Measurements from ENCODE around the gene PTPRQ.

- TF ChIP-seq ZFP30 (CRISPR knock-in tag; IDR thresholded peaks at IDR 0.05) (no peak), PPARA (CRISPR knock-in tag; IDR thresholded peaks at IDR 0.05; ENCODE audit: borderline replicate concordance) (no peak), BACH2 (CRISPR knock-in tag; IDR thresholded peaks at IDR 0.05; ENCODE audit: borderline replicate concordance) (no peak), RARB (CRISPR knock-in tag; IDR thresholded peaks at IDR 0.05) (no peak), ISL1 (CRISPR knock-in tag; IDR thresholded peaks at IDR 0.05) (no peak), ARNTL (CRISPR knock-in tag; IDR thresholded peaks at IDR 0.05; ENCODE audit: borderline replicate concordance, low read depth) (no peak), ZC3H10 (CRISPR knock-in tag; IDR thresholded peaks at IDR 0.05) (no peak), GLIS3 (CRISPR knock-in tag; IDR thresholded peaks at IDR 0.05) (no peak), OSR1 (CRISPR knock-in tag; IDR thresholded peaks at IDR 0.05) (no peak), SNAI2 (CRISPR knock-in tag; IDR thresholded peaks at IDR 0.05) (no peak), CREB5 (CRISPR knock-in tag; IDR thresholded peaks at IDR 0.05; ENCODE audit: low read depth) (no peak), ESRRG (CRISPR knock-in tag; IDR thresholded peaks at IDR 0.05) (no peak), ZNF70 (CRISPR knock-in tag; IDR thresholded peaks at IDR 0.05) (no peak)
- TF ChIP-seq, protein P1, sequence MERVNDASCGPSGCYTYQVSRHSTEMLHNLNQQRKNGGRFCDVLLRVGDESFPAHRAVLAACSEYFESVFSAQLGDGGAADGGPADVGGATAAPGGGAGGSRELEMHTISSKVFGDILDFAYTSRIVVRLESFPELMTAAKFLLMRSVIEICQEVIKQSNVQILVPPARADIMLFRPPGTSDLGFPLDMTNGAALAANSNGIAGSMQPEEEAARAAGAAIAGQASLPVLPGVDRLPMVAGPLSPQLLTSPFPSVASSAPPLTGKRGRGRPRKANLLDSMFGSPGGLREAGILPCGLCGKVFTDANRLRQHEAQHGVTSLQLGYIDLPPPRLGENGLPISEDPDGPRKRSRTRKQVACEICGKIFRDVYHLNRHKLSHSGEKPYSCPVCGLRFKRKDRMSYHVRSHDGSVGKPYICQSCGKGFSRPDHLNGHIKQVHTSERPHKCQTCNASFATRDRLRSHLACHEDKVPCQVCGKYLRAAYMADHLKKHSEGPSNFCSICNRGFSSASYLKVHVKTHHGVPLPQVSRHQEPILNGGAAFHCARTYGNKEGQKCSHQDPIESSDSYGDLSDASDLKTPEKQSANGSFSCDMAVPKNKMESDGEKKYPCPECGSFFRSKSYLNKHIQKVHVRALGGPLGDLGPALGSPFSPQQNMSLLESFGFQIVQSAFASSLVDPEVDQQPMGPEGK (CRISPR knock-in tag; IDR thresholded peaks at IDR 0.05; ENCODE audit: borderline replicate concordance) = no peak
Observed at GRCh38 chr12:80593766-80594165, 149.7 kb downstream of the PTPRQ start.
